WI38 (cell line): ENCODE results near the gene ALDH7A1.
"Not testable (repeated sequence)": the region's sequence is repeated elsewhere in the genome, so short reads cannot be mapped to it uniquely, and the experiment has no call there.

Experiments used
- H3K4me3 ChIP-seq: 2 replicates; pipeline ENCODE4 v1.5.1; 2011; ENCODE audit warnings: low read depth, mild to moderate bottlenecking, control low read depth, low read length
- TF ChIP-seq, protein P1 (sequence below): IDR thresholded peaks from 2 replicates; pipeline ENCODE4 v1.5.1; 2012; ENCODE audit warnings: low read depth, mild to moderate bottlenecking, control low read depth, low read length

Gene ALDH7A1

DNA sequence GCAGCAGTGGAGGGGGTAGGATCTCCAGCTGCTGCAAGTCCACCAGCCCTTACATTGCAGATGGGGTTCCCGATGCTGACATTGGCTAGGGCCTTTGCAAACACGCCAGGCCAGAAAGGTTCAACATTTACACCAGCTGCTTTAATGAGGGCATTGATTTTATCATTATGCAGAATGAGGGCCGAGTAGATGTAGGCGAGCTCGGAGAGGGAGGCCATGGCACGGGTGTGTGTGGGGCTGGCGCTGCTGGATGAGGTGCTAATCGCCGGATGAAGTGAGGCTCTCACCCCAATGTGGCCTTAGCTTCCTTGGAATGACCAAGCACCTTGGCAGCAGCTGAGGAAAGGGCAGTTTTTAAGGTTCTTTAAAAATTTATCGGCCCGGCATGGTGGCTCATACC lies 33.1 kb upstream of the ALDH7A1 start:
- H3K4me3 ChIP-seq: no peak overlapping the region
- TF ChIP-seq, protein P1, sequence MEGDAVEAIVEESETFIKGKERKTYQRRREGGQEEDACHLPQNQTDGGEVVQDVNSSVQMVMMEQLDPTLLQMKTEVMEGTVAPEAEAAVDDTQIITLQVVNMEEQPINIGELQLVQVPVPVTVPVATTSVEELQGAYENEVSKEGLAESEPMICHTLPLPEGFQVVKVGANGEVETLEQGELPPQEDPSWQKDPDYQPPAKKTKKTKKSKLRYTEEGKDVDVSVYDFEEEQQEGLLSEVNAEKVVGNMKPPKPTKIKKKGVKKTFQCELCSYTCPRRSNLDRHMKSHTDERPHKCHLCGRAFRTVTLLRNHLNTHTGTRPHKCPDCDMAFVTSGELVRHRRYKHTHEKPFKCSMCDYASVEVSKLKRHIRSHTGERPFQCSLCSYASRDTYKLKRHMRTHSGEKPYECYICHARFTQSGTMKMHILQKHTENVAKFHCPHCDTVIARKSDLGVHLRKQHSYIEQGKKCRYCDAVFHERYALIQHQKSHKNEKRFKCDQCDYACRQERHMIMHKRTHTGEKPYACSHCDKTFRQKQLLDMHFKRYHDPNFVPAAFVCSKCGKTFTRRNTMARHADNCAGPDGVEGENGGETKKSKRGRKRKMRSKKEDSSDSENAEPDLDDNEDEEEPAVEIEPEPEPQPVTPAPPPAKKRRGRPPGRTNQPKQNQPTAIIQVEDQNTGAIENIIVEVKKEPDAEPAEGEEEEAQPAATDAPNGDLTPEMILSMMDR: no peak

DNA sequence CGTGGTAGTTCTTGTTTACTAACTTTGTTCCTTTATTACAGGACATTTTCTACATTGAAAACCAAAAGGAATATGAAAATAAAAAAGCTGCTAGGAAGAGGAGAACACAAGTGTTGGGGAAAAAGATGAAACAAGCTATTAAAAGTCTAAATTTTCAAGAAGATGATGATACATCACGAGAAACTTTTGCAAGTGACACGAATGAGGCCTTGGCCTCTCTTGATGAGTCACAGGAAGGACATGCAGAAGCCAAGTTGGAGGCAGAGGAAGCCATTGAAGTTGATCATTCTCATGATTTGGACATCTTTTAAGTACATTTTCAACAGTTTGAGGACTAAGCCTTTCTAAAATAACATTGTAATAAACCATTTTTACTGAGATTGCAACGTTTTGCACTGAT lies 29.5 kb upstream of the ALDH7A1 start:
- TF ChIP-seq, protein P1: no peak
- no peak overlapping the region for H3K4me3 ChIP-seq

DNA sequence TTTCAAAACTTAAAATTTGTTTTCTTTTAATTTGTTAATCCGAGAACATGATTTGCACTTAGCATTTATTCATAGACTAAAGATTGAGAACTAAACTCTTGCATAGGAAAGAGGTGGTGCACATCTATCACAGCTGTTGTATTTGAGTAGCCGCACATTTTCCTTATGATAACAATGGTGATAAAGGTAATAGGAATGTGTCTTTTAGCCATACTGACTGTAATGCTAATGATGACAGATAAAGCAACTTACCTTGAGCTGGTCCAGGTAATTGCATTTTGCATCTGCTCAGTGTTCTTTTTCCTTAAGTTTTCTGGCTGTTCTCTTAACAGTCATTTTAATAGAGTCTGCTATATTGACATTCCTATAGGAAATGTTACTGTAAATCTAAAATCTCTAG lies 24.8 kb upstream of the ALDH7A1 start:
- TF ChIP-seq, protein P1: no peak

DNA sequence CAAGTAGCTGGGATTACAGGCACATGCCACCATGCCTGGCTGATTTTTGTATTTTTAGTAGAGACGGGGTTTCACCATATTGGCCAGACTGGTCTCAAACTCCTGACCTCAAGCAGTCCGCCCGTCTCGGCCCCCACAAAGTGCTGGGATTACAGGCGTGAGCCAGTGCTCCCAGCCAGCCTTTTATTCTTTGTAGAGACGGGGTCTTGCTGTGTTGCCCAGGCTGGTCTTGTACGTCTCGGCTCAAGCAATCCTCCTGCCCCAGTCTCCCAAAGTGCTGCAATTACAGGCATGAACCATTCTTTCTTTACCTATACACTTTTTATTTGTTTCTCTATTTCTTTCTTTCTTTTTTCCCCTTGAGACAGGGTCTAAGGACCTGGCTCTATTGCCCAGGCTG lies 22.6 kb upstream of the ALDH7A1 start:
- not testable (repeated sequence) for H3K4me3 ChIP-seq

More for the DNA sequence above, 24.8 kb upstream of the ALDH7A1 start:
- no peak overlapping the region for H3K4me3 ChIP-seq

DNA sequence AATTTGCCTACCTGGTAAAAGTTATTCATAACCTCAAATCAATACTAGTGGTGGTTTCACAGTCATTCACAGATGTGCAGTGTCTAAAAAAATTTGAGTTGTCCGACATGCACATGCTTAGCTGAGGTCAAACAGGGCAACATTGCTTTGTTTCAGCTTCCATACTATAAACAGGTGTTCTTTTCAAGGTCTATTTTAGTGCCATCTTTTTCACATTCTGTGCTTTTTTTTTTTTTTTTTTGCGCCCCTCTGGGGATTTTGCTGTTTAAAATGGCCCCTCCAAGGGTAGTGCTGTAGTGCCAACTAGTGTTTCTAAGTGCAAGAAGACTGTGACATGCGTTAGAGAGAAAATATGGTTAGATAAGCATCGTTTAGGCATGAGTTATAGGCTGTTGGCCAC lies 20.3 kb upstream of the ALDH7A1 start:
- TF ChIP-seq, protein P1: no peak
- no peak overlapping the region for H3K4me3 ChIP-seq

DNA sequence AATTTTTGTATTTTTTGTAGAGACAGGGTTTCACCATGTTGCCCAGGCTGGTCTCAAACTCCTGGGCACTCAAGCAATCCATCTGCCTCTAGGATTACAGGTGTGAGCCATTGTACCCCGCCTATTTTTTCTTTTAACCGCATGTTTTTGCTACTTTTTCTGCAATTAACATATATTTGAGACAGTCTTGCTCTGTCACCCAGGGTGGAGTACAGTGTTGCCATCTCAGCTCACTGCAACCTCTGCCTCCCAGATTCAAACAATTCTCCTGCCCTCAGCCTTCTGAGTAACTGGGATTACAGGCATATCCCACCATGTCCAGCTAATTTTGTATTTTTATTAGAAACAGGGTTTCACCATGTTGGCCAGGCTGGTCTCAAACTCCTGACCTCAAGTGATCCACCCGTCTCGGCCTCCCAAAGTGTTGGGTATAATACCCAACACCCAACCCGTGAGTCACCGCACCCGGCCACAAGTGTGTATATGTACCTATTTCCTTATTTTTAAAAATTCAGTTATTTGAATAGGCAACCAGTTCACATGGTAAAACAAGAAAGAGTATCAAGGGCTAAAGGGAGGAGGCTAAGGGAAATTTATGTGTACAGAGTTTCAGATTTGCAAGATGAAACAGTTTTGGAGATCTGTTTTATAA lies 19.0 kb upstream of the ALDH7A1 start:
- no peak overlapping the region for H3K4me3 ChIP-seq
- TF ChIP-seq, protein P1: no peak

DNA sequence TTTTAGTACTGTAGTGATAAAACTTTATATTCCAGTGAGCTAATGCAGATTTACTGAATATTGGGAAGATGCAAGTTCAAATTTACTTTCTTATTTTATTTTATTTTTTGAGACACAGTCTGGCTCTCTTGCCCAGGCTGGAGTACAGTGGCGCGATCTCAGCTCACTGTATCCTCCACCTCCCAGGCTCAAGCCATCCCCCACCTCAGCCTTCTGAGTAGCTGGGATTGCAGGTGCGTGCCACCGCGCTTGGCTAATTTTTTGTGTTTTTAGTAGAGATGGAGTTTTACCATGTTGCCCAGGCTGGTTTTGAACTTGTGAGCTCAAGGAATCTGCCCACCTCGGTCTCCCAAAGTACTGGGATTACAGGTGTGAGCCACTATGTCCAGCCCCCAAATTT lies 15.6 kb upstream of the ALDH7A1 start:
- TF ChIP-seq, protein P1: no peak
- no peak overlapping the region for H3K4me3 ChIP-seq

DNA sequence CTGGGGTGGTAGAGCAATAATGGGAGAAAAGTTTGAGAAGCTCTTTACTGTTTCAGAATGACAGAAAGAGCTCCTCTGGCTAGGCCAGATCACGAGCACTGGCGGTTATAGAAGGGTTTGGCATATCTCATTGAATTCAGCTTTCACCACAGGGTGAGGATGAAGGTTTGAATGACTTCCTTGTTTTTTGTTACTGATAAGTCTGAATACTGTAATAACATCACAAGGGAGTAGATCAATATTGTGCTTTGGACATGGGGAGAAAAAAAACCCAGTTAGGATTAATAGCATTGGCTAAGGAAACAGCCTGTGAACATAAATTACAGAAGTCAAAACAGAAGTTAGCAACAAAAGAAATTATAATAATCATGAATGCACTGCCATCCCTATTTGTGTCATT lies 15.1 kb upstream of the ALDH7A1 start:
- H3K4me3 ChIP-seq: no peak overlapping the region
- TF ChIP-seq, protein P1: no peak
